Naive B cell (primary cell): ENCODE measurements around the gene TIMM8A. TPM values are rescaled to one million over a fixed set of nuclear protein-coding genes. Genes with fewer than 3 reads are reported as not detected.
A peak's percentile ranks its signal among the peaks of the same experiment; 100 is the strongest.

ENCODE experiments used
- ATAC-seq, 2 donors: fragments of 150-1000 bp; cut with Tn5 transposase; 2 replicates each; pipeline ENCODE4 v1.10.0; 2021; ENCODE audit warnings: low read depth in 2 of 2, mild to moderate bottlenecking in 2 of 2, moderate library complexity in 2 of 2
- DNase-seq: peaks from one replicate; pipeline ENCODE4 v3.0.0; 2022
- H3K27ac Mint-ChIP-seq, 6 donors: one replicate each; pipeline ENCODE4 v1.8.0; 2020 to 2022; ENCODE audit warnings: mild to moderate bottlenecking in 6 of 6, mixed read lengths in 6 of 6, moderate library complexity in 5 of 6, inconsistent platforms in 2 of 6
- H3K27me3 Mint-ChIP-seq, 3 donors: one replicate each; pipeline ENCODE4 v1.8.0; 2021 to 2022; ENCODE audit warnings: mixed read lengths in 3 of 3, mild to moderate bottlenecking in 1 of 3
- H3K36me3 Mint-ChIP-seq, 2 donors: one replicate each; pipeline ENCODE4 v1.8.0; 2020 to 2022; ENCODE audit warnings: mixed read lengths in 2 of 2, inconsistent platforms in 1 of 2, mild to moderate bottlenecking in 1 of 2
- H3K4me1 Mint-ChIP-seq, 3 donors: one replicate each; pipeline ENCODE4 v1.8.0; 2020 to 2022; ENCODE audit warnings: mixed read lengths in 3 of 3, inconsistent platforms in 1 of 3, mild to moderate bottlenecking in 1 of 3, moderate library complexity in 1 of 3
- H3K4me3 Mint-ChIP-seq, 8 donors: one replicate each; pipeline ENCODE4 v1.8.0; 2020 to 2022; ENCODE audit warnings: mild to moderate bottlenecking in 8 of 8, mixed read lengths in 8 of 8, moderate library complexity in 8 of 8, inconsistent platforms in 2 of 8
- H3K9me3 Mint-ChIP-seq, 7 donors: one replicate each; pipeline ENCODE4 v1.8.0; 2020 to 2022; ENCODE audit warnings: mixed read lengths in 7 of 7, mild to moderate bottlenecking in 5 of 7, inconsistent platforms in 2 of 7, moderate library complexity in 1 of 7
- polyA plus RNA-seq, 6 donors: library from polyadenylated mRNA; unstranded; fragments of 300-500 nt; fragmentation: Illumina TruSeq; gene quantifications; one replicate each; pipeline ENCODE4 v1.2.3, GENCODE V29; 2021; ENCODE audit warnings: low read depth in 6 of 6

The TIMM8A gene
- polyA plus RNA-seq, 6 donors from 2014 or later, result 7.7 to 17.9 (median 12.7) TPM

- DNase-seq (peak; percentile 42), ATAC-seq (peak; percentile 49 to 53)
- Mint-ChIP-seq H3K4me3 (peak overlapping the region; percentile 87 to 99 (median 97)), H3K27ac (peak overlapping the region; percentile 72 to 98 (median 80)), H3K27me3 (no peaks in the 10 kb centered on the region), H3K4me1 (peaks cover 23 to 59% (median 30%) of the 10 kb centered on the region in 3 donors), H3K9me3 (no peaks in the 10 kb centered on the region), H3K36me3 (peaks cover 0 to 7% of the 10 kb centered on the region in 2 donors)
Observed at GRCh38 chrX:101383679-101384205, 35.2 kb upstream of the TIMM8A start.

- Mint-ChIP-seq H3K36me3 (peaks cover 0 to 30% of the 10 kb centered on the region in 2 donors), H3K4me3 (peak overlapping the region in 7 of 8 donors; percentile 50 to 86 (median 76)), H3K27me3 (no peaks in the 10 kb centered on the region), H3K4me1 (peaks cover 21 to 48% (median 28%) of the 10 kb centered on the region in 3 donors), H3K9me3 (no peaks in the 10 kb centered on the region), H3K27ac (peak overlapping the region in 5 of 6 donors; percentile 66 to 95 (median 86))
- peak; percentile 98 to 99 for ATAC-seq
- DNase-seq, result peak; percentile 29
Observed at GRCh38 chrX:101377547-101377946, 29.0 kb upstream of the TIMM8A start.

- Mint-ChIP-seq H3K27ac (peak overlapping the region in 5 of 6 donors; percentile 32 to 86 (median 73)), H3K4me3 (peak overlapping the region; percentile 29 to 77 (median 56))
Observed at GRCh38 chrX:101370888-101371504, 22.5 kb upstream of the TIMM8A start.

GRCh38 chrX:101369687-101370086 lies 21.1 kb upstream of the TIMM8A start:
- Mint-ChIP-seq H3K36me3 (peaks cover 0 to 12% of the 10 kb centered on the region in 2 donors), H3K27me3 (no peaks in the 10 kb centered on the region), H3K27ac (peak overlapping the region; percentile 75 to 96 (median 89)), H3K4me1 (peaks cover 26 to 44% (median 29%) of the 10 kb centered on the region in 3 donors), H3K9me3 (no peaks in the 10 kb centered on the region), H3K4me3 (peak overlapping the region in 7 of 8 donors; percentile 14 to 74 (median 44))
- ATAC-seq (no peak), DNase-seq (no peak)

More at GRCh38 chrX:101370888-101371504, 22.5 kb upstream of the TIMM8A start:
- peak; percentile 80 to 83 for ATAC-seq
- peaks cover 0 to 19% of the 10 kb centered on the region in 2 donors for H3K36me3 Mint-ChIP-seq
- DNase-seq, result peak; percentile 59
- H3K9me3 Mint-ChIP-seq, result no peaks in the 10 kb centered on the region
- H3K4me1 Mint-ChIP-seq, result peaks cover 33 to 53% (median 40%) of the 10 kb centered on the region in 3 donors
- H3K27me3 Mint-ChIP-seq, result no peaks in the 10 kb centered on the region

- Mint-ChIP-seq H3K4me1 (peaks cover 26 to 44% (median 28%) of the 10 kb centered on the region in 3 donors), H3K36me3 (peaks cover 0 to 6% of the 10 kb centered on the region in 2 donors), H3K9me3 (no peaks in the 10 kb centered on the region), H3K4me3 (peak overlapping the region in 7 of 8 donors; percentile 39 to 81 (median 65)), H3K27me3 (no peaks in the 10 kb centered on the region), H3K27ac (peak overlapping the region; percentile 41 to 92 (median 86))
- ATAC-seq (peak; percentile 79 to 86), DNase-seq (peak; percentile 47)
Observed at GRCh38 chrX:101368800-101369199, 20.3 kb upstream of the TIMM8A start.

GRCh38 chrX:101365301-101365795 lies 16.8 kb upstream of the TIMM8A start:
- H3K9me3 Mint-ChIP-seq, result no peaks in the 10 kb centered on the region
- DNase-seq (no peak), ATAC-seq (no peak)
- H3K4me1 Mint-ChIP-seq, result peaks cover 15 to 37% (median 18%) of the 10 kb centered on the region in 3 donors
- peaks cover 0 to 6% of the 10 kb centered on the region in 2 donors for H3K36me3 Mint-ChIP-seq
- H3K27ac Mint-ChIP-seq, result peak overlapping the region in 2 of 6 donors; percentile 28 to 38
- peak overlapping the region in 1 of 8 donors; percentile 72 for H3K4me3 Mint-ChIP-seq
- no peaks in the 10 kb centered on the region for H3K27me3 Mint-ChIP-seq

- H3K27ac Mint-ChIP-seq, result peak overlapping the region in 1 of 6 donors; percentile 47
- no peak for DNase-seq
- no peaks in the 10 kb centered on the region for H3K27me3 Mint-ChIP-seq
- H3K4me1 Mint-ChIP-seq, result peaks cover 8 to 36% (median 16%) of the 10 kb centered on the region in 3 donors
- ATAC-seq, result no peak
- peaks cover 6 to 7% of the 10 kb centered on the region in 2 donors for H3K36me3 Mint-ChIP-seq
- no peak overlapping the region for H3K4me3 Mint-ChIP-seq
- H3K9me3 Mint-ChIP-seq, result no peaks in the 10 kb centered on the region
Observed at GRCh38 chrX:101362757-101363156, 14.2 kb upstream of the TIMM8A start.

GRCh38 chrX:101362116-101362515 lies 13.6 kb upstream of the TIMM8A start:
- ATAC-seq (no peak), DNase-seq (no peak)
- Mint-ChIP-seq H3K4me3 (no peak overlapping the region), H3K27me3 (no peaks in the 10 kb centered on the region), H3K27ac (peak overlapping the region in 2 of 6 donors; percentile 58 to 65), H3K4me1 (peaks cover 11 to 34% (median 17%) of the 10 kb centered on the region in 3 donors), H3K9me3 (no peaks in the 10 kb centered on the region), H3K36me3 (peaks cover 7 to 11% of the 10 kb centered on the region in 2 donors)

- no peaks in the 10 kb centered on the region for H3K27me3 Mint-ChIP-seq
- H3K36me3 Mint-ChIP-seq, result peaks cover 7 to 13% of the 10 kb centered on the region in 2 donors
- ATAC-seq, result no peak
- no peak overlapping the region for H3K4me3 Mint-ChIP-seq
- H3K9me3 Mint-ChIP-seq, result no peaks in the 10 kb centered on the region
- DNase-seq, result no peak
- peak overlapping the region in 2 of 6 donors; percentile 87 to 90 for H3K27ac Mint-ChIP-seq
- peaks cover 14 to 34% (median 17%) of the 10 kb centered on the region in 3 donors for H3K4me1 Mint-ChIP-seq
Observed at GRCh38 chrX:101360390-101360789, 11.8 kb upstream of the TIMM8A start.

- Mint-ChIP-seq H3K4me3 (no peak overlapping the region), H3K4me1 (peaks cover 14 to 36% (median 17%) of the 10 kb centered on the region in 3 donors), H3K27me3 (no peaks in the 10 kb centered on the region), H3K36me3 (peaks cover 7 to 13% of the 10 kb centered on the region in 2 donors), H3K27ac (peak overlapping the region in 1 of 6 donors; percentile 87), H3K9me3 (peaks cover 0 to 2% (median 0%) of the 10 kb centered on the region in 7 donors)
- no peak for ATAC-seq
- DNase-seq, result no peak
Observed at GRCh38 chrX:101359966-101360365, 11.4 kb upstream of the TIMM8A start.

GRCh38 chrX:101357166-101357795 lies 8.7 kb upstream of the TIMM8A start:
- H3K4me1 Mint-ChIP-seq, result peaks cover 14 to 33% (median 22%) of the 10 kb centered on the region in 3 donors
- H3K9me3 Mint-ChIP-seq, result peaks cover 0 to 2% (median 0%) of the 10 kb centered on the region in 7 donors
- H3K36me3 Mint-ChIP-seq, result peaks cover 7 to 13% of the 10 kb centered on the region in 2 donors
- ATAC-seq, result peak in 1 of 2 donors; percentile 25
- peak overlapping the region in 4 of 6 donors; percentile 35 to 77 (median 66) for H3K27ac Mint-ChIP-seq
- peak overlapping the region in 1 of 8 donors; percentile 51 for H3K4me3 Mint-ChIP-seq
- no peak for DNase-seq
- H3K27me3 Mint-ChIP-seq, result no peaks in the 10 kb centered on the region

GRCh38 chrX:101349193-101349562 lies 636 bp upstream of the TIMM8A start:
- peak overlapping the region; percentile 85 to 98 (median 94) for H3K4me3 Mint-ChIP-seq
- no peak for DNase-seq
- peaks cover 0 to 2% (median 0%) of the 10 kb centered on the region in 7 donors for H3K9me3 Mint-ChIP-seq
- H3K27ac Mint-ChIP-seq, result peak overlapping the region in 5 of 6 donors; percentile 82 to 97 (median 96)
- no peak for ATAC-seq
- peaks cover 3 to 26% (median 9%) of the 10 kb centered on the region in 3 donors for H3K4me1 Mint-ChIP-seq
- peaks cover 0 to 2% of the 10 kb centered on the region in 2 donors for H3K36me3 Mint-ChIP-seq
- no peaks in the 10 kb centered on the region for H3K27me3 Mint-ChIP-seq

- no peaks in the 10 kb centered on the region for H3K27me3 Mint-ChIP-seq
- DNase-seq (no peak), ATAC-seq (no peak)
- H3K27ac Mint-ChIP-seq, result peak overlapping the region in 5 of 6 donors; percentile 82 to 97 (median 96)
- H3K4me3 Mint-ChIP-seq, result peak overlapping the region; percentile 85 to 98 (median 94)
- H3K9me3 Mint-ChIP-seq, result peaks cover 0 to 3% (median 0%) of the 10 kb centered on the region in 7 donors
- peaks cover 0 to 8% of the 10 kb centered on the region in 2 donors for H3K36me3 Mint-ChIP-seq
- peaks cover 4 to 28% (median 12%) of the 10 kb centered on the region in 3 donors for H3K4me1 Mint-ChIP-seq
Observed at GRCh38 chrX:101347859-101348451, 587 bp downstream of the TIMM8A start.
